DMS153 treated with DMSO at 0.1 percent for 48 hours (cell line): Measurements from ENCODE around the gene CNDP2.

Experiments
- DNase-seq: peaks from one replicate; lab custom pipeline; 2025; ENCODE audit not compliant: unreplicated experiment; lab: John Stamatoyannopoulos, UW

Gene CNDP2

DNA sequence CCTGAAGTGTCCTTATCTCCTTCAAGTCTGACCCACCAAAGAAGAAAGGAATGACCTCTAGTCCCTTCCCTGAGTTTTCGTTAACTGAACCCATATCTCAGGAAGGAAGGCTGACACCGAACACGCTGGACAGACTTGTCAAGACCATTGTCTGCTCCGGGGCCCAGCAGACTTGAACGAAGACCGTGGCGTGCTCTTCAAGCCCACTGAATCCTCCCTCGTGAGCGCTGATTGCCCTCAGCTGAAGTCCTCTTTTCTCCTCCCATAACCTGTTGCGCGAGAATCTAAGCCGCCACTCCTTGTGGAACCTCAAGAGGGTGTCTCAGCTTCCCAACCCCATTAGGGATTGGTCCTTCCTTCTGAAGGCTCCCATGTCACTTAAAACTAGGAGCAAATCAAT, 37.5 kb downstream of the CNDP2 start:
- no peak for DNase-seq

DNA sequence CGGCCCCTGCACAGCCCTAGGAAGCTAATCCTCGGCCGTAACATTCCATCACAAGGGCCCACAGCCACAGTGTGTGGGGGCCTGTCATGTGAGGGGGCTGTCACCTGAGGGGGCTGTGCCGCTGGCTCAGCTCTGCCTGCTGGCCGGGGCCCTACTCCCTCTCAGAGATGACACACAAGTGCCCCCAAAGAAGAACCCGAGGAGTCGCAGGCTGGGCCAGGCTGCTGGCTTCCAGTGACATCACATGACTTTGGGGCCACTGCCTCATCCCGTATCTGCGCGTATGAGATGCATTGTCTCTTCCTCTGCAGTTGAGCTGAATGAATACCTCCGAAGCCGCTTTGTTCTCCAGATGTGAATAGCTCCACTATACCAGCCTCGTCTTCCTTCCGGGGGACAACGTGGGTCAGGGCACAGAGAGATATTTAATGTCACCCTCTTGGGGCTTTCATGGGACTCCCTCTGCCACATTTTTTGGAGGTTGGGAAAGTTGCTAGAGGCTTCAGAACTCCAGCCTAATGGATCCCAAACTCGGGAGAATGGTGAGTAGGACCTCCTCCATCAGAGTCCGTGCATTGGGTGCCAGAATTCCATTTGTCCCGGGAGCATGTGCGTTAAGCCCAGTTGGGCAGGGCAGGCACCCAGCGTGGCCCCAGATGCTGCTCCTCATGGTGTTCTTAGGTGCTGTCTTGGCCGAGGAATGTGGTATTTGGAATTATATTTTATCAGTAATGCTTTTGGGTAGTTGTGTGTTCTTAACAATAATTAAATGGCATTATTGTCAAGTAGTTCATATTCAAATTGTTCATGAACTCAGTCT, 38.2 kb downstream of the CNDP2 start, which contains the start of gene CNDP1:
TSS of gene CNDP1 (plus strand) at position 351 of the 820 bp plus-strand sequence. CDS start at position 519, 168 bp downstream.
- DNase-seq = no peak

- DNase-seq = no peak
These were observed 39.0 kb downstream of the CNDP2 start for GRCh38 chr18:74534981-74535649.

DNA sequence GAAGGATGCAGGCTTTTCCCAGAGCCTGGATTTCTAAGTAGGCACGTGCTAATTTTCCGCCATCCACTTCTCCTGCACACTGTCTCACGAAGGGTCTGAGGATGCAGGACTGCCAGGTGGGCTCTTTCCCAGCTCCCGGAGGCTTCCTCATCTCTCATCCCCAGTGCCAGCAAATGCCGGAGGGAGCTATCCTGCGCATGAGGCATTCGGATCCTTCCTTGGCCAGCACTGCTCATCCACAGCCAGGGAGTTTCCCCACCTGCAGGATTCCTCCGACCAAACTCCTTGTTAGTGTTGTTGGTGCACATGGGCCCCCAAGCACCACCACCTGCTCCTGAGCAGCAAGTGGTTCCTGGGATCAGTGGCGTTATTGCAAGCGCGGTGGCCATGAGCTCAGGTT, 43.1 kb downstream of the CNDP2 start:
- no peak for DNase-seq

- DNase-seq = no peak
These were observed 44.7 kb downstream of the CNDP2 start for GRCh38 chr18:74540652-74541421.

- DNase-seq = no peak
These were observed 45.8 kb downstream of the CNDP2 start for GRCh38 chr18:74541703-74542555.

- no peak for DNase-seq
These were observed 48.7 kb downstream of the CNDP2 start for GRCh38 chr18:74544898-74545297.

- DNase-seq = no peak
These were observed 49.8 kb downstream of the CNDP2 start for GRCh38 chr18:74546007-74546406.

GRCh38 chr18:74546751-74547530, 50.8 kb downstream of the CNDP2 start:
- no peak for DNase-seq

DNA sequence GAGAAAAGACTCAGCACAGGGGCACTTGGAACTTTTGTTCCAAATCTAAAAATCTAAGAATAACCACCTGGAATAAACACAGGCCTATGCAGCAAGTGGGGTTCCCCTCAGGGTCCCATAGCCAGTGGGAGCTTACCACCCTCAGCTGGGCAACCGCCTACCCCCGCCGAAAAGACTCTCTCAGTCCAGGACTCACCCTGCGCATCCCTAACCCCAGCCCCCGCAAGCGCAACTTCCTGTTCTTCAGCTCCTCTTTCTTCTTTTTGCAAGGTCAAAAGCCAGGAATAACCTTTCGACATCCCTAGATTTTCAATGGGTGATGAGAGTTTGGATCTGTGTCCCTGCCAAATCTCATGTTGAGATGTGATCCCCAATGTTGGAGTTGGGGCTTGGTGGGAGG, 51.7 kb downstream of the CNDP2 start:
- no peak for DNase-seq

DNA sequence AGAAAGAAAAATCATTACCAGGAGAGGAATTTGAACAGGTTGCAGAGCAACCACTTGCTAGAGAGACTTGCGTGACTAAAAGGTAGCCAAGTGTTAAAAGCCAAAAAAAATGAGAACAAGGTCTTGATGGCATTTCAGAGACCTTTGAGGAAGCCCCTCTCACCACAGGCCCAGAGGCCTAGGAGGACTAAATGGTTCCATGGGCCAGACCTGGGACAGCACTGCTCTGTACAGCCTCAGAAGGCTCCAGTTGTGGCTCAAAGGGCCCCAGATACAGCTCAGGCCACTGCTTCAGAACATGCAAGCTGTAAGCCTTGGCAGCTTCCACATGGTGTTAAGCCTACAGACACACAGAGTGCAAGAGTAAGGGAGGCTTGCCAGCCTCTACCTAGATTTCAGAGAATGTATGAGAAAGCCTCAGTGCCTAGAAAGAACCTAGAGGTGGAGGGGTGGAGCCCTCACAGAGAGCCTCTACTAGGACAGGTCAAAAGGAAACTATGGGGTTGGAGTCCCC, 53.5 kb downstream of the CNDP2 start:
- DNase-seq = no peak

DNA sequence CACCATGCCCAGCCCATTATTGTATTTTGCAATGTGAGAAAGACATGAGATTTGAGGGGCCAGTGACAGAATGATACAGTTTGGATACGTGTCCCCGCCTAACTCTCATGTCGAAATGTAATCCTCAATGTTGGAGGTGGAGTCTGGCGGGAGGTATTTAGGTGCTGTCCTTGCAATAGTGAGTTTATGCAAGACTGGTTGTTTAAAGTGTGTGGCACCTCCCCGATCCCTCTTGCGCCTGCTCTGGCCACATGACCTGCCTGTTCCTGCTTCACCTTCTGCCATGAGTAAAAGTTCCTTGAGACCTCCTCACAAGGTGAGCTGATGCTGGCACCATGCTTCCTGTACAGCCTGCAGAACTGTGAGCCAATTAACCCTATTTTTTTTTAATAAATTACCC, 54.7 kb downstream of the CNDP2 start:
- DNase-seq = no peak

DNA sequence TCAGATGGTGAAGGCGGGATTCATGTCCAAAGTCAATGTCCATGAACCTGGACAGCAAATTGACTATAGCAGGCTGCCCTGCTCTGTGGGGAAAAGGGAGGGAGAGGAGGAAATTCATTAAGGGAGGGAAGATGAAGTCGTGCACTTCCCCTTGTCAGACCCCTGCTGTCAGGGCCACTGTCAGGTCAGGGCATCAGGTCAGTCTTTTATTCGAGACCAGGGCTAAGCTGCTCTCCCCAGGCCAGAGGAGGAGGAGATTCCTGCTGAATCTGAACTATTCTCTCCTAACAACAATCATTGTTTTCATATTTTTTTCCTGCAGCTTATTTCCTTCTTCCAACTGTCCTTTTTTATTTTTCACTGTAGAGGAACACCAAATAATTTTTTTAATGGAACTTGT, 55.3 kb downstream of the CNDP2 start:
- no peak for DNase-seq

GRCh38 chr18:74551936-74552555, 55.9 kb downstream of the CNDP2 start:
- peak; percentile 52 for DNase-seq

DNA sequence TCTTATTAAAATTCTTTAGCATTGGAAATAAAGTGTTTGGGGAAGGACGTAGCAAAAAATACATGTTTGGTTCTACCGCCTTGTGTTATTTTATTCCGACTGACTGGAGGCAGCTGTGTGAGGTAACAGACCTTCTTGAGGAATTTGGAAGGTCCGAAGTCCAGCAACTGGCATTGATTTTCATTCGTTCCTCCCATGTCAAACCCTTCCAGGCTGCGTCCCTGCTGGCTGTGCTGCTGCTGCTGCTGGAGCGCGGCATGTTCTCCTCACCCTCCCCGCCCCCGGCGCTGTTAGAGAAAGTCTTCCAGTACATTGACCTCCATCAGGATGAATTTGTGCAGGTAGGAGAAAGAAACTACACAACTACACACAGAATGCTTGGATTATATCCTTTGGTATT, 60.0 kb downstream of the CNDP2 start:
- no peak for DNase-seq

GRCh38 chr18:74558096-74558495, 61.9 kb downstream of the CNDP2 start:
- no peak for DNase-seq

- no peak for DNase-seq
These were observed 66.1 kb downstream of the CNDP2 start for GRCh38 chr18:74562131-74562730.

- DNase-seq = no peak
These were observed 66.6 kb downstream of the CNDP2 start for GRCh38 chr18:74562775-74563174.

GRCh38 chr18:74563999-74564398, 67.8 kb downstream of the CNDP2 start:
- no peak for DNase-seq
